GM12892 (cell line): ENCODE data around the gene CSRP1.

Source experiments
- POLR2A ChIP-seq: IDR thresholded peaks from 2 replicates; pipeline ENCODE4 v1.6.1; 2011; ENCODE audit warnings: low read depth, low read length, control low read depth
- POLR2AphosphoS5 ChIP-seq: IDR thresholded peaks from 2 replicates; pipeline ENCODE4 v1.6.1; 2011; ENCODE audit warnings: low read depth, low read length, control low read depth
- TAF1 ChIP-seq: IDR thresholded peaks from 2 replicates; pipeline ENCODE4 v1.6.1; 2011; ENCODE audit warnings: low read depth, mild to moderate bottlenecking, control low read depth, low read length, borderline replicate concordance

DNA sequence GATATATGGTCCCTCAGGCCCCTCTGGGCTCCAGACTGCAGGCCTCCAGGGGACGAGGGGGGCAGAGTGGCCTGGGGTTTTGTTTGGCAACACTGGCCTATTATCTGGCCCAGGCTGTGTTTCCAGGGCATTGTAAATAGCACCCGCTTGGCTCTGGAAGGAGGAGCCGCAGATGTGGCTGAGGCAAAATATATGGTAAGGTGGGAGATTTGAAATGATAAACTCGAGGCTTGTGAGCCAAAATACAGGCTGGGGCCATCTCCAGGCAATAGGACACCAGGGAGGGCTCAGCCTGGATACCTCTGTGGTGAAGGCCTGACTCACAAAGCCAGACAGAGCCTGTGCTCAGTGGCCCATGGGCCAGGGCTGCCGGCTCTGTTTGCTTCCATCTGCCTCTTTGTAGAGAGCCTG, 46.0 kb upstream of the CSRP1 start:
- no peak for TF ChIP-seq TAF1
- TF ChIP-seq POLR2A = no peak
- TF ChIP-seq POLR2AphosphoS5 = no peak
